Measurements from ENCODE around the gene CHRNG.

The CHRNG gene

GRCh38 chr2:232493701-232494474 lies 45.6 kb upstream of the CHRNG start:
- no peak overlapping the region for H3K27ac ChIP-seq
- no peak for TF ChIP-seq CTCF (conservative IDR thresholded peaks at IDR 0.05)

- H3K27ac ChIP-seq = no peak overlapping the region
- TF ChIP-seq CTCF (conservative IDR thresholded peaks at IDR 0.05) = no peak
Observed at GRCh38 chr2:232494542-232494941, 45.0 kb upstream of the CHRNG start.

GRCh38 chr2:232495292-232495691 lies 44.2 kb upstream of the CHRNG start:
- TF ChIP-seq CTCF (conservative IDR thresholded peaks at IDR 0.05) = no peak
- H3K27ac ChIP-seq = no peak overlapping the region

GRCh38 chr2:232496501-232497270 lies 42.8 kb upstream of the CHRNG start:
- no peak for TF ChIP-seq CTCF (conservative IDR thresholded peaks at IDR 0.05)
- no peak overlapping the region for H3K27ac ChIP-seq

GRCh38 chr2:232497348-232497747 lies 42.1 kb upstream of the CHRNG start:
- TF ChIP-seq CTCF (conservative IDR thresholded peaks at IDR 0.05) = no peak
- H3K27ac ChIP-seq = no peak overlapping the region

- H3K27ac ChIP-seq = no peak overlapping the region
- no peak for TF ChIP-seq CTCF (conservative IDR thresholded peaks at IDR 0.05)
Observed at GRCh38 chr2:232498452-232498851, 41.0 kb upstream of the CHRNG start.

GRCh38 chr2:232501331-232501771 lies 38.1 kb upstream of the CHRNG start:
- TF ChIP-seq CTCF (conservative IDR thresholded peaks at IDR 0.05) = no peak
- H3K27ac ChIP-seq = no peak overlapping the region
